Astrocyte of the hippocampus (primary cell): ENCODE results near the gene RHOH.
A peak's percentile ranks its signal among the peaks of the same experiment; 100 is the strongest.
"Not testable (repeated sequence)": the region's sequence is repeated elsewhere in the genome, so short reads cannot be mapped to it uniquely, and the experiment has no call there.

Source experiments
- DNase-seq: peaks from one replicate; pipeline ENCODE4 v3.0.0; 2011; ENCODE audit warnings: low read depth, low spot score

Gene RHOH

GRCh38 chr4:40196724-40197281 is at the start of gene RHOH:
Gene RHOH, plus strand, starts transcription at chr4:40197031. Its CDS starts 46,356 bp downstream, at chr4:40243387.
- no peak for DNase-seq

GRCh38 chr4:40147490-40147889 is 49.3 kb upstream of the RHOH start:
- DNase-seq = not testable (repeated sequence)

DNA sequence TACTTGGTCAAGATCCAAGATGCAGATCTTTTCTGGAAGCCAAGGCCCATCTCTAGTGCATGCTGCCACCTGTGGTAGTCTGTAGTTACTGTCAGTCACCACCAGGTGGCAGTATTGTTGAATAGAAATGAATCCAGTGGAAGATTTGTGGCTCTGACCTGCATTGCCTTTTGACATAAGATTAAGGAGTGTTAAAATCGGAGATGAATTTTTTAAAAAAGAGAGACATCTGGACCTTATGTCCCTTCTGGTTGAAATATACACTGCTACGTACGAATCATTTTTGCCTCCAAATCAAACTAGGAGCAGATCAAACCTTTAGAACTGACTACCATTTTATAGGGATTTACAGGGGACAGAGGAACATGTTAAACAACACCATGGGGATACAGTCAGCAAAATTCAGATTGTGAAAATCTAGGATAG is 46.9 kb upstream of the RHOH start:
- DNase-seq = peak; percentile 75

GRCh38 chr4:40150932-40151331 is 45.9 kb upstream of the RHOH start:
- no peak for DNase-seq

DNA sequence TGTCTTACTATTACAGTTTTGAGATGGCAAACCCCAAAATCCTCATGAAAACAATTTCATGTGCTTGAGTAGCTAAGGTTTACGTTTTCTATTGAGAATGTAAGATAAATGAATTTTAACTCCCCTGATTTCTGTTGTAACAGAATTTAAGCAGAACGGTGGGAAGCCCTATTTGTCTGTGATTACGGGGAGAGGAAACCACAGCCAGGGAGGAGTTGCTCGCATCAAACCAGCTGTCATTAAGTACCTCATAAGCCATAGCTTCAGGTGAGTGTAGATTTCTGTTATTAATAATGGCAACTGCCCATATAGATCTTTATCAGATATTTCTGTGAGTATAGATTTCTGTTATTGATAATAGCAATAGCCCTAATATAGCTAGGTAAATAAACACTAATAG is 44.2 kb upstream of the RHOH start:
- DNase-seq = no peak

DNA sequence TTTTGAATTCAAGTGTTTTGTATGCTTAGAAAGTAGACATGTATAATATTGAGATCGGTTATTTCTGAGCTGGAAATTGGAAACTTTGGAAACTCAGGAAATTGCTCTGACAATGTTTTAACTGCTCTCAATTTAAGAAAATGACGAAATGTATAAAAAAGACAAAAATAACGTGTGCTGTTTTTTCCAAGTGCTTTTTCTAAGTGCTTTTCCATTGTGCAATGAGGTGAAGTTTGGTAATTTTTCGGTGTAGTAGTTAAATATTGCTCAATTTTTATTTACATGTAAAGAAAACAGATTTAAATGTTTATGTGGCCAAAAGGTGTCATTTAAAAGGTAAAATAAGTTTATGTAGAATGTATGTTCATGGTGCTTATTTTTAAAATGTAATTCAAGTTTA is 39.4 kb upstream of the RHOH start:
- no peak for DNase-seq

- no peak for DNase-seq
Measured at GRCh38 chr4:40160258-40160657, 36.6 kb upstream of the RHOH start.

DNA sequence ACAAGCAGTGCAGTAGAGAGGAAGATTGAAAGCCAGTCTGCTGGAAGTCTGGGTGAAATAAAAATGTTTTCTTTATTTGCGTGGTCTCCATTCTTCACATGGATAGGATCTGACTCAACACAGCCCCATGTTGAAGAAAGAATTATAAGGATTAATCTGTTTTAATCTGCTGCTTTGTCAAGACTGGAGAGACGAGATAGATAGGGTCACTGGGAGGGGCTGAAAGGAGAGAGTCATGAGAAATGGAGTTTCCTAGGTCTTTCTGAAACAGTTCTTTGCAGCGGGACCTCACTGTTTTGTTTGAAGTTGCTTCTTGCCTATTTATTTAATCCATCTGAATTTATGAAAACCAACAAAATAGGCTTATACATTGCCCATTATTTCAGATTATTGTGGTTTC is 32.4 kb upstream of the RHOH start:
- DNase-seq = peak; percentile 17

- no peak for DNase-seq
Measured at GRCh38 chr4:40165916-40166315, 30.9 kb upstream of the RHOH start.

- no peak for DNase-seq
Measured at GRCh38 chr4:40168070-40168469, 28.8 kb upstream of the RHOH start.

DNA sequence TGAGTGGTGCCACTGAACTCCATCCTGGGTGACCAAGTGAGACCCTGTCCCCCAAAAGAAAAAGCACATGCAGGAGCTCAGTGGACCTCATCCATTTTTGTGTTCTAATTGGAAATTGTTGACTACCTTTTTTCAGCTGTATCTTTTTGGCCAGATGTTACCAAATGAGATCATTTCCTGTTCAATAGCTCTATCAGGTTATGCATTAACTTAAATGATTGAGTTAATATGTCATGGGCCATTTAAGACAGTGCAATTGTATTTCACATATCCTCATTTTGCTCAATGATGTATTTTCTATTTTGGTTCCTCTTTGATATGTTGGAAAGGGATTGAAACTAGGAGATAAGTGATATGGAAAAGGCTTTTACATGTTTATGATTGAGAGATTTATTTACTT is 26.2 kb upstream of the RHOH start:
- no peak for DNase-seq

GRCh38 chr4:40173470-40173875 is 23.4 kb upstream of the RHOH start:
- no peak for DNase-seq

GRCh38 chr4:40176602-40177001 is 20.2 kb upstream of the RHOH start:
- DNase-seq = no peak

- DNase-seq = no peak
Measured at GRCh38 chr4:40177591-40177990, 19.2 kb upstream of the RHOH start.

DNA sequence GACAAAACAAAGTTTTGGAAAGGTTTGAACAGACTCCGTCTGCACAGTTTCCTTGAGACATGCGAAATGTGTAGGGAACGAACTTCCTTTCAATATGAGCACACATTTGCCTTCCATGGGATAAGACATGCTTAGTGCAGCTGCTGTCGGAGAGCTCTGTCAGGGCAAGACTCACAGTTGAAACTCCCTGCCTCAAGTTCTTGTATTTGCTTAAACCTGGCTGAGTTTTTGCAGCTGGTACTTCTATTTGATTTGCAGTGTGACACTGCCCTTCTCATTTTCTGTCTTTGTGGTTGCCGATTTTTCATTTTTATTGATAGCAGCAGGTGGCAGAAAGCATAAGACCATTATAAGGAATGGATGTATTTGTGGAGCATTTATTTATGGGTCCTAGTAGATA is 18.2 kb upstream of the RHOH start:
- no peak for DNase-seq

DNA sequence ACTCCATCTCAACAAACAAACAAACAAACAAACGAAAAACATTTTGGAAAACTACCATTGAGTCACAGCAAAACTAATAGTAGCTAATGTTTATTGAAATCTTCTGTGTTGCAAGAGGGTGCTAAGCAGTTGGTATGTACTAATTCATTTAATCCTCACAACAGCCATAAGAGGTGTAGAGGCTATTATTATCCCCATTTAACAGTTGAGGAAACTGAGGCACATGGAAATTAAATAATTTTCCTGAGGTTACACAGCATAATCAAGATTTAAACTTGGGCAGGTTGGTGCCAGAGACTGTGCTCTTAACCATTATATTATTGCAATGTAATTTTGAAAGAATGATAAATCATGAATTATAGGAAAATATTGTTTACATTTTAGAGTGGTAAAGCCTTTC is 17.5 kb upstream of the RHOH start:
- DNase-seq = no peak

- peak; percentile 14 for DNase-seq
Measured at GRCh38 chr4:40180356-40180755, 16.5 kb upstream of the RHOH start.

DNA sequence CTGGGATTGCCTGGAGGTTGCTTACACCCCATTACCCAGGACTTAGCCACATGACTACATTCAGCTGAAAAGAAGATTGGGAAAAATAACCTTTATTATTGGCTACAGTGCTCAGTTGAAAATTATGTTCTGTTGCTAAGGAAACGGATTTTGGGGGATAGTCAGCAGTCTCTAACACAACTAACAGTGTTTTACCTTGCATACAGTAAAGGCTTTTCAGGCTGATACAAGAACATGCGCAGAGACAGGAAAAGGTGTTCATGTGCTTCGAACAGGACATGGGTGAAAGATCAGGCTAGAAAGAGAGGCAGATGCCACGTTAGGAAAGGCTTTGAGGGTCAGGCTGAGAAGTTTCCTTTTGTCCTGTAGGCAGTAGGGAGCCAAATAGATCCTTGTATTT is 14.8 kb upstream of the RHOH start:
- no peak for DNase-seq

DNA sequence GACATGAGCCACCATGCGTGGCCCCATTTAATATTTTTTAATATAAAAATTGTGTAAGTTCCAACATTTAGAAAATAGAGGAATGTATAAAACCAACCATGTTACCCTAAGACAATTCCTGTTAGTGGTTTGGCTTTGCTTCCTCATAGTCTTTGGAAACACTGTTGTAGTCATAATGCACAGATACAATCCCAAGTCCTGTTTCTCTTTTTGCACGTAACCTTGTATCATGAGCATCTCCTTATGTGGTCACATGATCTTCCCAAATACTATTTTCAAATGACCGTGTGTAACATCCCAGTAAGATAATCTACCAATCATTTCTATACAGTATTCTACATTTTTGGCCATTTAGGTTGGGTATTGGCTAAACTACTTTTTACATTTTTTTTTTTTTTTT is 13.9 kb upstream of the RHOH start:
- DNase-seq = no peak

DNA sequence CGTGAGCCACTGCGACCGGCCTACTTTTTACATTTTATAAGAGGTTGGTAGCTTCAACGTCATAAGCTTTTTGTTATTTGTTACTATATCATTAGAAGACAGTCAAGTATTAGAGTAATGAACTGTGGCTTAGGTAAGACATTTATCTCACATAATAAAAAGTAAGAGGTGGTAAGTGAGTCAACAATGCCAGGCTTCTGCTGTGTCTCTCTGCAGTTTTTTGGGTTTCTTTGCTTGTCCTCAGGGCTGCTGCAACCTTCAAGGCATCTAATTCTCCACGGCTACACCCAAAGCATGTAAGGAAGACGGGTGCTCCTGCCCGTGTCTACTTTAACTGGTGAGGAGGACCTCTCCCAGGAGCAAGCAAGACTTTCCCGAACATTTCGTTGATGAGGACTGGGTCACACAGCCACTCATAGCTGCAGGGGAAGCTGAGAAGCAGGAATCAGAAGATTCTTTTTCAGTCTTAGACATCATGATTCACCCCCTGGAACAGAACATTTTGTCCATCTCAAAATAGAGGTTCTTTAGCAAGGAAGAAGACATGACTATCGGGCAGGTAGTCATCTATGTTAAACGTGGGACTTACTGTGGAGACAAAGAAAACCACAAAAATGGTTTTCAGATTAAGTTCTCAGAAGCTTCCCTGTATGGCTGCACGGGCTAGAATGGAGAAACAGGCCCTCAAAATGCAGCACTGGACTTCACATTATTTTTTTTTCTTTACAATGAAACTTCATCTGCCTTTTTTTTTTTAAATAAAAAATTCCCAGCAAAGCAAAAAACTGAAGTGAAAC is 13.0 kb upstream of the RHOH start:
- no peak for DNase-seq

- peak; percentile 23 for DNase-seq
Measured at GRCh38 chr4:40185830-40186664, 10.8 kb upstream of the RHOH start.

GRCh38 chr4:40186665-40187014 is 10.2 kb upstream of the RHOH start:
- DNase-seq = no peak
